ENCODE data around the gene XPO4. TPM values are rescaled to one million over a fixed set of nuclear protein-coding genes. Genes with fewer than 3 reads are reported as not detected.

XPO4 gene
- polyA plus RNA-seq, 1 of the 3 experiments (the other 2 are of a cell fraction), result 4.2 TPM

- Histone ChIP-seq H3K4me3 (ENCODE audit: low read depth in 2 of 2, low read length in 1 of 2) (no peak overlapping the region), H3K9me3 (no peaks in the 10 kb centered on the region), H3K79me2 (ENCODE audit: insufficient read depth) (peaks cover 19% of the 10 kb centered on the region), H3K27me3 (ENCODE audit: insufficient read depth) (no peaks in the 10 kb centered on the region), H3K4me2 (no peak overlapping the region), H3K27ac (ENCODE audit: low read depth in 2 of 2, low read length in 1 of 2) (no peak overlapping the region), H3F3A (replicated peaks; ENCODE audit: insufficient read depth) (peaks cover 12% of the 10 kb centered on the region), H4K20me1 (ENCODE audit: insufficient read depth) (peaks cover 5% of the 10 kb centered on the region; the same call in 1 of the 2 replicates), H3K9ac (no peak overlapping the region), H2AFZ (ENCODE audit: low read depth) (no peak overlapping the region), H3K36me3 (replicated peaks in 1 of 2; ENCODE audit: control insufficient read depth in 1 of 2, insufficient read depth in 2 of 2, low read length in 1 of 2) (peaks cover 28 to 35% of the 10 kb centered on the region in 2 experiments), H3K9me2 (no peaks in the 10 kb centered on the region), H3K4me1 (ENCODE audit: control insufficient read depth in 1 of 2, insufficient read depth in 2 of 2, low read depth in 1 of 2, low read length in 1 of 2) (peaks cover 3 to 8% of the 10 kb centered on the region in 2 experiments; a peak in 3 of 4 replicates)
- CTCF ChIA-PET, result interaction anchor here (0.9 kb wide), 1 partner anchor 44 kb away, joined by 3 read pairs; no protein-coding TSS in a partner anchor
- WGBS (ENCODE audit: low lambda C conversion rate), result 96% methylated on average over 4 of the region's 4 CpGs
- TF ChIP-seq EP300 (IDR thresholded peaks at IDR 0.05; ENCODE audit: borderline replicate concordance in 1 of 2, low read depth in 1 of 2, low read length in 1 of 2), result no peak
- TF ChIP-seq FOSL2 (IDR thresholded peaks at IDR 0.05; ENCODE audit: borderline replicate concordance, low read depth), result no peak
- no peak for TF ChIP-seq NRF1 (IDR thresholded peaks at IDR 0.05; ENCODE audit: low read depth, low read length)
- TF ChIP-seq FOXM1 (IDR thresholded peaks at IDR 0.05; ENCODE audit: low read depth), result no peak
- no peak for TF ChIP-seq TAF1 (IDR thresholded peaks at IDR 0.05; ENCODE audit: borderline replicate concordance, low read depth, low read length)
- no peak for TF ChIP-seq CHD2 (IDR thresholded peaks at IDR 0.05; ENCODE audit: low read length, partially characterized antibody)
- no peak for TF ChIP-seq MEF2A (IDR thresholded peaks at IDR 0.05; ENCODE audit: borderline replicate concordance, low read depth)
- TF ChIP-seq RAD21 (IDR thresholded peaks at IDR 0.05; ENCODE audit: low read length), result no peak
- no peak for TF ChIP-seq FOXJ3 (CRISPR knock-in tag; IDR thresholded peaks at IDR 0.05)
- TF ChIP-seq GABPA (IDR thresholded peaks at IDR 0.05; ENCODE audit: low read depth), result no peak
- POLR2A ChIA-PET, result no interaction called here
- DNase-seq, result no peak
Observed at GRCh38 chr13:20808874-20809273, 93.7 kb downstream of the XPO4 start.

GRCh38 chr13:20803180-20803965, 99.2 kb downstream of the XPO4 start:
- Histone ChIP-seq H3K9me3 (no peaks in the 10 kb centered on the region), H3K36me3 (replicated peaks in 1 of 2; ENCODE audit: control insufficient read depth in 1 of 2, insufficient read depth in 2 of 2, low read length in 1 of 2) (peaks cover 25 to 45% of the 10 kb centered on the region in 2 experiments), H3F3A (replicated peaks; ENCODE audit: insufficient read depth) (no peaks in the 10 kb centered on the region), H3K27me3 (ENCODE audit: insufficient read depth) (no peaks in the 10 kb centered on the region), H3K4me1 (ENCODE audit: control insufficient read depth in 1 of 2, insufficient read depth in 2 of 2, low read depth in 1 of 2, low read length in 1 of 2) (no peaks in the 10 kb centered on the region), H3K9me2 (no peaks in the 10 kb centered on the region), H4K20me1 (ENCODE audit: insufficient read depth) (no peaks in the 10 kb centered on the region), H2AFZ (ENCODE audit: low read depth) (no peak overlapping the region), H3K4me2 (no peak overlapping the region), H3K79me2 (ENCODE audit: insufficient read depth) (no peaks in the 10 kb centered on the region), H3K4me3 (ENCODE audit: low read depth in 2 of 2, low read length in 1 of 2) (no peak overlapping the region), H3K27ac (ENCODE audit: low read depth in 2 of 2, low read length in 1 of 2) (no peak overlapping the region), H3K9ac (no peak overlapping the region)
- ChIA-PET POLR2A (no interaction called here), CTCF (no interaction called here)
- no peak for TF ChIP-seq FOSL2 (IDR thresholded peaks at IDR 0.05; ENCODE audit: borderline replicate concordance, low read depth)
- no peak for TF ChIP-seq EZH2phosphoT487 (IDR thresholded peaks at IDR 0.05; ENCODE audit: borderline replicate concordance, low read depth)
- no peak for TF ChIP-seq RCOR1 (IDR thresholded peaks at IDR 0.05; ENCODE audit: low read length)
- TF ChIP-seq MEF2A (IDR thresholded peaks at IDR 0.05; ENCODE audit: borderline replicate concordance, low read depth), result no peak
- no peak for TF ChIP-seq ELF1 (IDR thresholded peaks at IDR 0.05)
- TF ChIP-seq, protein P1, sequence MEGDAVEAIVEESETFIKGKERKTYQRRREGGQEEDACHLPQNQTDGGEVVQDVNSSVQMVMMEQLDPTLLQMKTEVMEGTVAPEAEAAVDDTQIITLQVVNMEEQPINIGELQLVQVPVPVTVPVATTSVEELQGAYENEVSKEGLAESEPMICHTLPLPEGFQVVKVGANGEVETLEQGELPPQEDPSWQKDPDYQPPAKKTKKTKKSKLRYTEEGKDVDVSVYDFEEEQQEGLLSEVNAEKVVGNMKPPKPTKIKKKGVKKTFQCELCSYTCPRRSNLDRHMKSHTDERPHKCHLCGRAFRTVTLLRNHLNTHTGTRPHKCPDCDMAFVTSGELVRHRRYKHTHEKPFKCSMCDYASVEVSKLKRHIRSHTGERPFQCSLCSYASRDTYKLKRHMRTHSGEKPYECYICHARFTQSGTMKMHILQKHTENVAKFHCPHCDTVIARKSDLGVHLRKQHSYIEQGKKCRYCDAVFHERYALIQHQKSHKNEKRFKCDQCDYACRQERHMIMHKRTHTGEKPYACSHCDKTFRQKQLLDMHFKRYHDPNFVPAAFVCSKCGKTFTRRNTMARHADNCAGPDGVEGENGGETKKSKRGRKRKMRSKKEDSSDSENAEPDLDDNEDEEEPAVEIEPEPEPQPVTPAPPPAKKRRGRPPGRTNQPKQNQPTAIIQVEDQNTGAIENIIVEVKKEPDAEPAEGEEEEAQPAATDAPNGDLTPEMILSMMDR (IDR thresholded peaks at IDR 0.05), result no peak
- no peak for TF ChIP-seq RAD21 (IDR thresholded peaks at IDR 0.05; ENCODE audit: low read length)
- no peak for TF ChIP-seq ZBTB33 (IDR thresholded peaks at IDR 0.05; ENCODE audit: borderline replicate concordance, low read depth)
- 99% methylated on average over 3 of the region's 3 CpGs for WGBS (ENCODE audit: low lambda C conversion rate)
- no peak for DNase-seq
